ENCODE measurements around the gene AARSD1. TPM values are rescaled to one million over a fixed set of nuclear protein-coding genes. Genes with fewer than 3 reads are reported as not detected.
A peak's percentile ranks its signal among the peaks of the same experiment; 100 is the strongest.

Gene AARSD1
- total RNA-seq, 1 donor from 2014 or later, result 39.6 TPM

- H3K4me1 Mint-ChIP-seq (ENCODE audit: unreplicated experiment), result no peaks in the 10 kb centered on the region
- DNase-seq (ENCODE audit: low spot score), result no peak
- no peak overlapping the region for H3K4me3 Mint-ChIP-seq (ENCODE audit: unreplicated experiment)
- no peak for TF ChIP-seq CTCF (IDR thresholded peaks at IDR 0.05; ENCODE audit: unreplicated experiment)
- H3K36me3 Mint-ChIP-seq (ENCODE audit: low read depth, unreplicated experiment), result peaks cover 10% of the 10 kb centered on the region
- no peaks in the 10 kb centered on the region for H3K9me3 Mint-ChIP-seq (ENCODE audit: unreplicated experiment)
- no peak overlapping the region for H3K27ac Mint-ChIP-seq (ENCODE audit: unreplicated experiment)
- H3K27me3 Mint-ChIP-seq (ENCODE audit: unreplicated experiment), result peaks cover 2% of the 10 kb centered on the region
Observed at GRCh38 chr17:42946812-42947211, 17.4 kb downstream of the AARSD1 start.

DNA sequence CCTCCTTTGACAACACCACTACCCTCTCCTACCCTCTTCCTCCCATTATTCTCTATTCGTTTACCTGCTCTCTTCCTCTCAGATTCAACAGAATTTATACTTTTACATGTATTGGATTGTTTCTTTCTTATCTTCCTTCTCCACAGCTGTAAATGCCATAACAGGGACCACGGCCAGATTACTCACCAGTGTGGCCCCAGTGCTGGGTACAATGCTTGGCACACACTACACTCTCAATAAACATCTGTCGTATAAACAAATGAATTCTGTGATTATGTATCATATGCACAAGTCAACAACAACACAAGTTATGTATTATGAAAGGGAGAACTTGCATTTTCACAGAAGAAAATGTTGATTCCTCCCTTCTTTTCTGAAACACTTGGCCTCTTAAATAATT is 20.0 kb downstream of the AARSD1 start:
- no peaks in the 10 kb centered on the region for H3K9me3 Mint-ChIP-seq (ENCODE audit: unreplicated experiment)
- no peak overlapping the region for H3K27ac Mint-ChIP-seq (ENCODE audit: unreplicated experiment)
- DNase-seq (ENCODE audit: low spot score), result no peak
- peaks cover 5% of the 10 kb centered on the region for H3K36me3 Mint-ChIP-seq (ENCODE audit: low read depth, unreplicated experiment)
- H3K4me3 Mint-ChIP-seq (ENCODE audit: unreplicated experiment), result no peak overlapping the region
- no peak for TF ChIP-seq CTCF (IDR thresholded peaks at IDR 0.05; ENCODE audit: unreplicated experiment)
- H3K4me1 Mint-ChIP-seq (ENCODE audit: unreplicated experiment), result no peaks in the 10 kb centered on the region
- H3K27me3 Mint-ChIP-seq (ENCODE audit: unreplicated experiment), result peaks cover 2% of the 10 kb centered on the region

- peaks cover 9% of the 10 kb centered on the region for H3K27me3 Mint-ChIP-seq (ENCODE audit: unreplicated experiment)
- DNase-seq (ENCODE audit: low spot score), result peak; percentile 66
- H3K4me3 Mint-ChIP-seq (ENCODE audit: unreplicated experiment), result no peak overlapping the region
- no peaks in the 10 kb centered on the region for H3K36me3 Mint-ChIP-seq (ENCODE audit: low read depth, unreplicated experiment)
- no peak for TF ChIP-seq CTCF (IDR thresholded peaks at IDR 0.05; ENCODE audit: unreplicated experiment)
- no peaks in the 10 kb centered on the region for H3K4me1 Mint-ChIP-seq (ENCODE audit: unreplicated experiment)
- H3K9me3 Mint-ChIP-seq (ENCODE audit: unreplicated experiment), result no peaks in the 10 kb centered on the region
- H3K27ac Mint-ChIP-seq (ENCODE audit: unreplicated experiment), result no peak overlapping the region
Observed at GRCh38 chr17:42937712-42938596, 26.3 kb downstream of the AARSD1 start.

DNA sequence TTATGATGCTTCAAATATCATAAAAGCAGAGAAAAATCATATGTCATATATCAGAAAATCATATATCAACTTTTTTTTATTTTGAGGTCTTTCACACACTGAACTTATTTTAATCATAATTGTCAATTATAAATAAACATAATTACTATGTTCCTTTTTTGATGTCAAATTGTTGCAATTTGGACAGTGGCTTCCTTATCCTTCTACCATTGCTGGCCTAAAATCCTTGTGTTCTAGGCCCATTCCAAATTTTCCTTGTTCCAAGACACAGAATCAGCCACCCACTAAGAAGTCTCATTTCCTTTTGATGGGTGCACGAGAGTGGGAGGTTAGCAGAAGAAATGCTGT is 34.8 kb downstream of the AARSD1 start:
- Mint-ChIP-seq H3K36me3 (ENCODE audit: low read depth, unreplicated experiment) (no peaks in the 10 kb centered on the region), H3K27ac (ENCODE audit: unreplicated experiment) (no peak overlapping the region), H3K9me3 (ENCODE audit: unreplicated experiment) (no peaks in the 10 kb centered on the region), H3K27me3 (ENCODE audit: unreplicated experiment) (no peaks in the 10 kb centered on the region), H3K4me1 (ENCODE audit: unreplicated experiment) (peaks cover 11% of the 10 kb centered on the region), H3K4me3 (ENCODE audit: unreplicated experiment) (no peak overlapping the region)
- no peak for DNase-seq (ENCODE audit: low spot score)
- TF ChIP-seq CTCF (IDR thresholded peaks at IDR 0.05; ENCODE audit: unreplicated experiment), result no peak

DNA sequence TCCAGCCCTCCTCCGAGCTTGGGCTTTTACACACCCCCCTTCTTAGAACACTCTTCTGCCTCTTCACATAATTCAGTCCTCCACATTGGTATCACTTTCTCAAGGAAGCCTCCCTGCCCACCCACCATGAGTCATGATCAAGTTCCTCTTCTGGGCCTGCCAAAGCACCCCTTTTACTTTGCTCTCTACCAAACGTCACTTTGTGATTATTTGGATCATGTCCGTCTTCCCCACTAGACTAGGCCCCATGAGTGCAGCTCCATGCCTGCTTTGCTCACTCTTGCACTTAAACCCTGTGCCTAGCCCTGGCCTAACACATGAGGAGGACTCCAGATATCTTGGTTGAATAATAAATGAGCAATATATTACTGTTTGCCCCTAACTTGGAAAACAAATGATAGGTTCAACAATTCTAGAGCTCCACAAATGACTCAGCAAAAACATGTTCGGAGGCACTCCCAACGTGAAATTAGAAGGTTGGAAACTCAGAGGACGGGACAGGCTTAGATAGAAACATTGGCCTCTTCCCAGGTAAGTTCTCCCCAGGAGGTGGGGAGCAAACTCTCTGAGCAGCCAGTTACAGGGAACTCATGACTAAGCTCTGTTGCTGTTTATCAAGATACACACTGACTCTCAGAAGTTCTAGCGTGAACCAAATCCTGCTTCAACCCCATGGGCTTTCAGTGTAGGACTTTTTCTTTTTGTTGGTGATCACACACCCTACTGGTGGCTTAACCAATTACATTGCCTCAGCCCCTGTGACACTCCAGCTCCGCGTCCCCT is 35.3 kb downstream of the AARSD1 start:
- peak overlapping the region; percentile 20 for H3K27ac Mint-ChIP-seq (ENCODE audit: unreplicated experiment)
- DNase-seq (ENCODE audit: low spot score), result peak; percentile 51

More for the DNA sequence above, 35.3 kb downstream of the AARSD1 start:
- no peaks in the 10 kb centered on the region for H3K27me3 Mint-ChIP-seq (ENCODE audit: unreplicated experiment)
- no peaks in the 10 kb centered on the region for H3K9me3 Mint-ChIP-seq (ENCODE audit: unreplicated experiment)
- H3K36me3 Mint-ChIP-seq (ENCODE audit: low read depth, unreplicated experiment), result no peaks in the 10 kb centered on the region
- H3K4me3 Mint-ChIP-seq (ENCODE audit: unreplicated experiment), result no peak overlapping the region
- peak; percentile 70 for TF ChIP-seq CTCF (IDR thresholded peaks at IDR 0.05; ENCODE audit: unreplicated experiment)
- H3K4me1 Mint-ChIP-seq (ENCODE audit: unreplicated experiment), result peaks cover 11% of the 10 kb centered on the region

All from endothelial cell (in vitro differentiated cells).